Aorta (tissue), 5 donors: Measurements from ENCODE around the gene PLPPR3. TPM values are rescaled to one million over a fixed set of nuclear protein-coding genes. Genes with fewer than 3 reads are reported as not detected.
A peak's percentile ranks its signal among the peaks of the same experiment; 100 is the strongest.
"Not testable (repeated sequence)": the region's sequence is repeated elsewhere in the genome, so short reads cannot be mapped to it uniquely, and the experiment has no call there.

Experiments used
- ATAC-seq: fragments of 200-7000 bp; cut with Tn5 transposase; one replicate; pipeline ENCODE4 v1.9.1; 2022; ENCODE audit warnings: moderate library complexity; ENCODE audit not compliant: low FRiP score
- DNase-seq, 2 donors: peaks; one replicate each; pipeline ENCODE4 v3.0.0-alpha.2; 2020
- H3K27ac ChIP-seq, 2 donors: one replicate each; pipeline ENCODE4 v1.5.1; 2013; ENCODE audit warnings: low read length in 2 of 2, mild to moderate bottlenecking in 2 of 2, moderate library complexity in 2 of 2, control low read depth in 1 of 2, inconsistent platforms in 1 of 2, low read depth in 1 of 2
- H3K27me3 ChIP-seq, 2 donors: one replicate each; pipeline ENCODE4 v1.6.1; 2013; ENCODE audit warnings: control low read depth in 1 of 2, low read length in 1 of 2, mild to moderate bottlenecking in 1 of 2, moderate library complexity in 1 of 2; ENCODE audit not compliant: insufficient read depth in 2 of 2, control insufficient read depth in 1 of 2
- H3K36me3 ChIP-seq, 2 donors: one replicate each; pipeline ENCODE4 v1.6.1; 2013; ENCODE audit warnings: control low read depth in 1 of 2, low read length in 1 of 2, mild to moderate bottlenecking in 1 of 2; ENCODE audit not compliant: insufficient read depth in 2 of 2, control insufficient read depth in 1 of 2
- H3K4me1 ChIP-seq, 2 donors: one replicate each; pipeline ENCODE4 v1.6.1; 2013; ENCODE audit warnings: low read length in 2 of 2, control low read depth in 1 of 2, mild to moderate bottlenecking in 1 of 2, moderate library complexity in 1 of 2; ENCODE audit not compliant: insufficient read depth in 2 of 2, control insufficient read depth in 1 of 2
- H3K4me3 ChIP-seq, 2 donors: one replicate each; pipeline ENCODE4 v1.5.1; 2013; ENCODE audit warnings: low read length in 2 of 2, control low read depth in 1 of 2, mild to moderate bottlenecking in 1 of 2
- H3K9me3 ChIP-seq: one replicate; pipeline ENCODE4 v1.6.1; 2013; ENCODE audit warnings: mild to moderate bottlenecking, low read length; ENCODE audit not compliant: control insufficient read depth
- WGBS, 2 donors: extraction: QIAGEN DNeasy Blood & Tissue Kit; methylation state at CpG; one replicate each; pipeline ENCODE4 v1.1.7; 2013; 5-methylcytosine and 5-hydroxymethylcytosine counted together
- intact Hi-C, 2 donors: fragments of 100-400 bp; cut with DNase I; formaldehyde crosslinking; loops; one replicate each; pipeline versions ENCODE4 v1.14.2 to v1.15.0; 2022
- polyA plus RNA-seq, 2 donors: library from polyadenylated mRNA; stranded (reverse); fragments of 200-250 nt; gene quantifications; one replicate each; pipeline ENCODE4 v1.2.3, GENCODE V29; 2013
- total RNA-seq, 2 donors: library from RNA; stranded (reverse); fragmentation: NEBNext Ultra II Directional; extraction: Animal tissue kit (Norgen Biotek cat#: 25700); gene quantifications; one replicate each; pipeline ENCODE4 v1.2.1, GENCODE V29; 2021
- donor health status: healthy with polysubstance abuse.
- donor health status: Bipolar disorder and iron deficiency.
- donor health status: DM: no; HTN: no; CAD: no.
- donor health status: DM: no; HTN: no; CAD: no.
- donor health status: DM: yes; HTN: yes; CAD: no.

The PLPPR3 gene
- total and polyA plus RNA-seq, 4 donors, result not detected

DNA sequence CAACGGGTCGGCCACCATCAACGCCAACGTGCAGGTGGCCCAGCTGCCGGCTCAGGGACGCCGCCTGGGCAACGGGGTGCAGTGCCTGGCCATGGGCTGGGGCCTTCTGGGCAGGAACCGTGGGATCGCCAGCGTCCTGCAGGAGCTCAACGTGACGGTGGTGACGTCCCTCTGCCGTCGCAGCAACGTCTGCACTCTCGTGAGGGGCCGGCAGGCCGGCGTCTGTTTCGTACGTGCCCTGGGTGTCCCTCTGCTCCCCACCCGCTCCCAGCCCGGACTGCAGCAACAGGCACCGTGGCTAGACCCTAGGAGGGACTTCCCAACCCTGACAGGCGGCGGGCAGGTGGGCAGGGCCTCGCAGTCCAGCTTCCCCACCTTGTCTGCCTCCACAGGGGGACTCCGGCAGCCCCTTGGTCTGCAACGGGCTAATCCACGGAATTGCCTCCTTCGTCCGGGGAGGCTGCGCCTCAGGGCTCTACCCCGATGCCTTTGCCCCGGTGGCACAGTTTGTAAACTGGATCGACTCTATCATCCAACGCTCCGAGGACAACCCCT, 33.9 kb upstream of the PLPPR3 start:
- Histone ChIP-seq H3K4me1 (no peaks in the 10 kb centered on the region), H3K9me3 (no peaks in the 10 kb centered on the region), H3K27me3 (peaks cover 0 to 2% of the 10 kb centered on the region in 2 donors), H3K36me3 (no peaks in the 10 kb centered on the region), H3K27ac (no peak overlapping the region), H3K4me3 (no peak overlapping the region)
- ATAC-seq (no peak), DNase-seq (no peak)
- 70 to 72% methylated on average over 40 of the region's 40 CpGs for WGBS, 2 donors
- intact Hi-C loops, result loop anchor here (2.0 to 5.0 kb wide), 2 partner anchors 122 to 127 kb away; no protein-coding TSS in a partner anchor

DNA sequence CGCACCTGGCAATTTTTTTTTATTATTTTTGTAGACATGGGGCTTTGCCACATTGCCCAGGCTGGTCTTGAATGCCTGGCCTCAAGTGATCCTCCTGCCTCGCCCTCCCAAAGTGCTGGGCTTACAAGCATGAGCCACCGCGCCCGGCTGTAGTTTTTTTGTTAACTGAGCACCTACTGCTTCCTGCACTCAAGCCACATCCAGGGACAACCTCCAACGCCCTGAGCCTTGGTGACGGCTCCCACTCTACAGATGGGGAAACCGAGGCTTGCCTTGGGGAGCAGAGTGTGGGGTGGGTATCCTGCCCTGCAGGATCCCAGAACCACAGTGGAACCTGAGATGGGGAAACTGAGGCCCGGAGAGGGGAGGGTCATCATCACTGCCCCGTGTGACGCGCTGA, 33.4 kb upstream of the PLPPR3 start:
- H3K4me1 ChIP-seq, result no peaks in the 10 kb centered on the region
- intact Hi-C loops, result loop anchor here in 1 of 2 donors (5.0 kb wide), 1 partner anchor 122 kb away; no protein-coding TSS in a partner anchor
- 83 to 87% methylated on average over 12 of the region's 12 CpGs for WGBS, 2 donors
- H3K27me3 ChIP-seq, result no peaks in the 10 kb centered on the region
- ATAC-seq (no peak), DNase-seq (no peak)
- no peaks in the 10 kb centered on the region for H3K9me3 ChIP-seq
- no peak overlapping the region for H3K27ac ChIP-seq
- H3K4me3 ChIP-seq, result no peak overlapping the region
- H3K36me3 ChIP-seq, result no peaks in the 10 kb centered on the region

DNA sequence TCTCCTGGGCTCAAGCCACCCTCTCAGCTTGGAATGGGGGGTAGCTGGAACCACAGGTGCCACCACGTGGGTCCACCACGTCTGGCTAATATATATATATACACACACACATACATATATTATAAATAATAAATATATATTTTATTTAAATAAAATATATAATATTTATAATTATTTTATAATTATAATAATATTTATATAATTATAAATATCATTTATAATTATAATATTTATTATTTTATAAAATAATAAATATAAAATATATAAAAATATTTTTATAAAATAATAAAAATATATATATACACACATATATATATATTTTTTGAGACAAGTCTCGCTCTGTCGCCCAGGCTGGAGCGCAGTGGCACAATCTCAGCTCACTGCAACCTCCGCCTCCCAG, 32.8 kb upstream of the PLPPR3 start:
- intact Hi-C loops, result no loop called here
- H3K4me1 ChIP-seq, result no peaks in the 10 kb centered on the region
- no peak for DNase-seq
- no peaks in the 10 kb centered on the region for H3K9me3 ChIP-seq
- H3K27me3 ChIP-seq, result no peaks in the 10 kb centered on the region
- H3K36me3 ChIP-seq, result no peaks in the 10 kb centered on the region
- no peak overlapping the region for H3K4me3 ChIP-seq
- no peak overlapping the region for H3K27ac ChIP-seq
- ATAC-seq, result no peak
- WGBS, 2 donors, result 71 to 75% methylated on average over 6 of the region's 6 CpGs

DNA sequence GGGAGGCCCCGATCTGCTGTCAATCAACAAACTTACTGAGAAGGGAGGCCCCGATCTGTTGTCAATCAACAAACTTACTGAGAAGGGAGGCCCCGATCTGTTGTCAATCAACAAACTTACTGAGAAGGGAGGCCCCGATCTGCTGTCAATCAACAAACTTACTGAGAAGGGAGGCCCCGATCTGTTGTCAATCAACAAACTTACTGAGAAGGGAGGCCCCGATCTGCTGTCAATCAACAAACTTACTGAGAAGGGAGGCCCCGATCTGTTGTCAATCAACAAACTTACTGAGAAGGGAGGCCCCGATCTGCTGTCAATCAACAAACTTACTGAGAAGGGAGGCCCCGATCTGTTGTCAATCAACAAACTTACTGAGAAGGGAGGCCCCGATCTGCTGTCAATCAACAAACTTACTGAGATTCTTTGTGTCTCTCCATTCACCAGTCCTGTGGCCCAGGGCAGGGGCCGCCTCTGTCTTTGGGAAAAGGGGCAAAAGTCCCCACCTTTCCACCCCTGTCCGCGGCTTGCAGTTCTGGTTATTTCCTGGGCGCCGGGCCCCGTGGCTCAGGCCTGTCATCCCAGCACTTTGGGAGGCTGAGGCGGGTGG, 32.0 kb upstream of the PLPPR3 start:
- H3K4me3 ChIP-seq, H3K9me3 ChIP-seq, intact Hi-C loops, H3K27ac ChIP-seq, H3K4me1 ChIP-seq, DNase-seq, ATAC-seq, H3K27me3 ChIP-seq, H3K36me3 ChIP-seq: not testable (repeated sequence)
- WGBS, 2 donors, result 75 to 77% methylated on average over 10 to 13 of the region's 17 CpGs

DNA sequence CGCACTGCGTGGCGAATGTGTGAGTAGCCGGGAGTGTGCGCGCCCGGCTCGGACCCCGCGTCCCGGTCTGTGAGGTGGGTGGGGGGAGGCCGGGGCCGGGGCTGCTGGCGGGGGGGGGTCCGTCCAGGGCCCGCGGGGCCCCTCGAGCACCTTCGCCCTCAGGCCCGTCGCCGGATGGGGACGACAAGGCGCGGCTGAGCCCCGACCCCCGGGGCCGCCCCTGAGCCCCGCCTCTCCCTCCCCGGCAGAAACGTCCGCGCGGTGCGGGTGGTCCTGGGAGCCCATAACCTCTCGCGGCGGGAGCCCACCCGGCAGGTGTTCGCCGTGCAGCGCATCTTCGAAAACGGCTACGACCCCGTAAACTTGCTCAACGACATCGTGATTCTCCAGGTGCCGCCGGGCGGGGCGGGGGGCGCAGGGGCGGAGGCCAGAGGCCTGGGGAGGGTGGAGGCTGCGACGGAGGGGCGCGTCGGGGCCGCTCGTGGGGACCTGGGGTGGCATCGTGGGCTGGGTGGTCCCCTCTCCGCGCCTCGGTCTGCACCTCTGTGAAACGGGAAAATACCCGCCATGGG, 31.3 kb upstream of the PLPPR3 start:
- Histone ChIP-seq H3K27ac (no peak overlapping the region), H3K4me3 (no peak overlapping the region), H3K36me3 (no peaks in the 10 kb centered on the region), H3K27me3 (no peaks in the 10 kb centered on the region), H3K9me3 (no peaks in the 10 kb centered on the region), H3K4me1 (no peaks in the 10 kb centered on the region)
- ATAC-seq (no peak), DNase-seq (no peak)
- 27 to 31% methylated on average over 50 to 67 of the region's 67 CpGs for WGBS, 2 donors
- intact Hi-C loops, result no loop called here

DNA sequence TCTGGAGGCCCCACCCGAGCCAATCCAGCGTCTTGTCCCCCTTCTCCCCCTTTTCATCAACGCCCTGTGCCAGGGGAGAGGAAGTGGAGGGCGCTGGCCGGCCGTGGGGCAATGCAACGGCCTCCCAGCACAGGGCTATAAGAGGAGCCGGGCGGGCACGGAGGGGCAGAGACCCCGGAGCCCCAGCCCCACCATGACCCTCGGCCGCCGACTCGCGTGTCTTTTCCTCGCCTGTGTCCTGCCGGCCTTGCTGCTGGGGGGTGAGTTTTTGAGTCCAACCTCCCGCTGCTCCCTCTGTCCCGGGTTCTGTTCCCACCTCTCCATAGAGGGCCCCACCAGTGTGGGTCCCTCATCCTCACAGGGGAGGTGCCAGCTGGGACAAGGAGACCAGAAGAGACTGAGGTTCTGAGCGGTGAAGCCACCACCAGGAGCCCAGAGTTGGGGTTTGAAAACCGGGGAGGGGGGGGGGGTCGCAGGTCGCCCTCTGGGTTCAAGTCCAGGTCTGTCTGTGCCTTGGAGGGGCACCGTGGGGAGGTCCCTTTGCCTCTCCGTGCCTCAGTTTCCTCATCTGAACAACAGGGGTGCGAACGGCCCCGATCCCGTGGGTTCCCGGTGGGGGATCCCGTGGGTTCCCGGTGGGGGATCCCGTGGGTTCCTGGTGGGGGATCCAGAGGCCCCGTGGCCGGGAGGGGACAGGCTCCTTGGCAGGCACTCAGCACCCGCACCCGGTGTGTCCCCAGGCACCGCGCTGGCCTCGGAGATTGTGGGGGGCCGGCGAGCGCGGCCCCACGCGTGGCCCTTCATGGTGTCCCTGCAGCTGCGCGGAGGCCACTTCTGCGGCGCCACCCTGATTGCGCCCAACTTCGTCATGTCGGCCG, 30.6 kb upstream of the PLPPR3 start, which contains the start of gene ELANE:
TSS of gene ELANE (plus strand) at position 168 of the 878 bp plus-strand sequence. CDS start at position 194, 26 bp downstream.
- 58 to 66% methylated on average over 52 to 55 of the region's 55 CpGs for whole genome bisulfite sequencing, 2 donors
- no peak within 1 kb of the TSS for H3K27ac ChIP-seq
- H3K27me3 ChIP-seq, result no peaks in the 10 kb centered on the region
- H3K36me3 ChIP-seq, result no peaks in the 10 kb centered on the region
- no peaks in the 10 kb centered on the region for H3K9me3 ChIP-seq
- DNase-seq (peak in 1 of 2 donors; percentile 77), ATAC-seq (no peak)
- intact Hi-C loops, result no loop called here
- H3K4me1 ChIP-seq, result no peaks in the 10 kb centered on the region
- H3K4me3 ChIP-seq, result no peak within 1 kb of the TSS

DNA sequence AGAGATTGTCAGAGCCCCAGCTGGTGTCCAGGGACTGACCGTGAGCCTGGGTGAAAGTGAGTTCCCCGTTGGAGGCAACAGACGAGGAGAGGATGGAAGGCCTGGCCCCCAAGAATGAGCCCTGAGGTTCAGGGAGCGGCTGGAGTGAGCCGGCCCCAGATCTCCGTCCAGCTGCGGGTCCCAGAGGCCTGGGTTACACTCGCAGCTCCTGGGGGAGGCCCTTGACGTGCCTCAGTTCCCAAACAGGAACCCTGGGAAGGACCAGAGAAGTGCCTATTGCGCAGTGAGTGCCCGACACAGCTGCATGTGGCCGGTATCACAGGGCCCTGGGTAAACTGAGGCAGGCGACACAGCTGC, 29.2 kb upstream of the PLPPR3 start:
- H3K4me3 ChIP-seq, result no peak overlapping the region
- H3K9me3 ChIP-seq, result no peaks in the 10 kb centered on the region
- H3K27ac ChIP-seq, result no peak overlapping the region
- no peaks in the 10 kb centered on the region for H3K4me1 ChIP-seq
- no peaks in the 10 kb centered on the region for H3K36me3 ChIP-seq
- 22 to 24% methylated on average over 13 of the region's 13 CpGs for WGBS, 2 donors
- ATAC-seq (no peak), DNase-seq (no peak)
- H3K27me3 ChIP-seq, result no peaks in the 10 kb centered on the region
- intact Hi-C loops, result no loop called here

DNA sequence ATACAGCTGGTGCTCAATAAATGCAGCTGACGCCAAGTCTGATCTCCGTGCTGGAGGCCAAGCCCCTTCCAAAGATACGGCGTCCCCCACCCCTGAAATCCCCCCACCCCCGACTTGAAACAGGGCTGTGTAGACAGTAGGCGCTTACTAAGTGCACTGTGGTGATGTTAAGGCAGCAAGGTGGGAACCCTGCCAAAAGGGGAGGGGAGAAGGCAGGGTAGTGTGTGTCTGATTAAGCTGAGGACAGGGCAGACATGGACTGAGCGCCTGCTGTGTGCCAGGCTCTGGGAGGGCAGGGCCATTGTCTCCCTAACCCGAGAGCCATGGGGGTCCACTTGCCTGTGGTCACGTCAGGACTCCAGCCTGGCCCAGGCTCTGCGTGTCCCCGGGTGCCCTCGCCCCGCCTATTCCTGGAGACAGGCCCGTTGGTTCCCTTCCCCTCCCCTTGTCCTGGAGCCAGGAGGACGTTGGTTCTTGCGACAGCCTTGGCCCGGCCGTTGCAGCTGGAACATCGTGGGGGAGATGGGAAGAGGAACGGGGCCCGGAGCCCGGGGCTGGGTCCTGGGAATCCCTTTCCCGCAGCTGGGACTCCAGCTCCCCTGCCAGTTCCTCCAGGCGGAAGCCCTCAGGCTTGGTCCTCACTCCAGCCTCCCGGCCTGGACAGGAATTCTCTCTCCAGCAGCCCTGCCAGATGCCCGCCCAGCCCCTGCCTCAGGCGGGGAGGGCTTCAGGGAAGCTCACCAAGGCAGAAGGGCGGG, 28.6 kb upstream of the PLPPR3 start:
- H3K36me3 ChIP-seq, result no peaks in the 10 kb centered on the region
- ATAC-seq (peak; percentile 89), DNase-seq (peak; percentile 93 to 96)
- H3K4me3 ChIP-seq, result no peak overlapping the region
- no peaks in the 10 kb centered on the region for H3K9me3 ChIP-seq
- intact Hi-C loops, result no loop called here
- no peaks in the 10 kb centered on the region for H3K4me1 ChIP-seq
- WGBS, 2 donors, result 17 to 18% methylated on average over 27 to 28 of the region's 28 CpGs
- H3K27me3 ChIP-seq, result no peaks in the 10 kb centered on the region
- H3K27ac ChIP-seq, result no peak overlapping the region
